Measurements from ENCODE around the gene IVD.

DNA sequence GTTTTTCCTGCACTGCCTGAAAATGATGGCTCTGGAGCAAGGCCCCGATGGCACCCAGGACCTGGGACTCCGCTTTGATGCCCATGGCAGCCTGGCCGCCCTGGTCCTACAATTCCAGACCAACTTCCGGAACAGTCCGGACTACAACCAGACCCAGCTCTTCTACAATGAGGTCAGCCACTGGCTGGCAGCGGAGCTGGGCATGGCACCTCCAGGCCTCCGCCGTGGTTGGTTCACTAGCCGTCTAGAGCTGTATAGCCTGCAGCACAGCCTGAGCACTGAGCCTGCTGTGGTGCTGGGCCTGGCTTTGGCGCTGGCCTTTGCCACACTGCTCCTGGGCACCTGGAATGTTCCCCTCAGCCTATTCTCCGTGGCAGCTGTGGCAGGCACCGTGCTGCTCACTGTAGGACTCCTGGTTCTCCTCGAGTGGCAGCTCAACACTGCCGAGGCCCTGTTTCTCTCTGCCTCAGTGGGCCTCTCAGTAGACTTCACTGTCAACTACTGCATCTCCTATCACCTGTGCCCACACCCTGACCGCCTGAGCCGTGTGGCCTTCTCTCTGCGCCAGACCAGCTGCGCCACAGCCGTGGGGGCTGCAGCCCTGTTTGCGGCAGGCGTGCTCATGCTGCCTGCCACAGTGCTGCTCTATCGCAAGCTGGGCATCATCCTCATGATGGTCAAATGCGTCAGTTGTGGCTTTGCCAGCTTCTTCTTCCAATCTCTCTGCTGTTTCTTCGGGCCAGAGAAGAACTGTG is 36.7 kb upstream of the IVD start:
- TF ChIP-seq POLR2AphosphoS5 (IDR thresholded peaks at IDR 0.05; ENCODE audit: low read depth, low read length) = no peak
- no peak for TF ChIP-seq POLR2A (IDR thresholded peaks at IDR 0.05; ENCODE audit: low read depth, low read length)
- TF ChIP-seq SPI1 (IDR thresholded peaks at IDR 0.05; ENCODE audit: low read depth, low read length) = no peak
- no peak for TF ChIP-seq TAF1 (IDR thresholded peaks at IDR 0.05; ENCODE audit: low read depth, low read length)
- TF ChIP-seq PAX5 (IDR thresholded peaks at IDR 0.05; ENCODE audit: insufficient read depth, low read length, severe bottlenecking) = no peak
- no peak for TF ChIP-seq POU2F2 (IDR thresholded peaks at IDR 0.05; ENCODE audit: low read depth, low read length)

All from GM12891 (cell line).